Measurements from ENCODE around the gene TMPRSS4.
"Not testable (repeated sequence)": the region's sequence is repeated elsewhere in the genome, so short reads cannot be mapped to it uniquely, and the experiment has no call there.

Gene TMPRSS4

GRCh38 chr11:118056806-118057205 lies 20.1 kb upstream of the TMPRSS4 start:
- no peak for DNase-seq (ENCODE audit: low spot score)

DNA sequence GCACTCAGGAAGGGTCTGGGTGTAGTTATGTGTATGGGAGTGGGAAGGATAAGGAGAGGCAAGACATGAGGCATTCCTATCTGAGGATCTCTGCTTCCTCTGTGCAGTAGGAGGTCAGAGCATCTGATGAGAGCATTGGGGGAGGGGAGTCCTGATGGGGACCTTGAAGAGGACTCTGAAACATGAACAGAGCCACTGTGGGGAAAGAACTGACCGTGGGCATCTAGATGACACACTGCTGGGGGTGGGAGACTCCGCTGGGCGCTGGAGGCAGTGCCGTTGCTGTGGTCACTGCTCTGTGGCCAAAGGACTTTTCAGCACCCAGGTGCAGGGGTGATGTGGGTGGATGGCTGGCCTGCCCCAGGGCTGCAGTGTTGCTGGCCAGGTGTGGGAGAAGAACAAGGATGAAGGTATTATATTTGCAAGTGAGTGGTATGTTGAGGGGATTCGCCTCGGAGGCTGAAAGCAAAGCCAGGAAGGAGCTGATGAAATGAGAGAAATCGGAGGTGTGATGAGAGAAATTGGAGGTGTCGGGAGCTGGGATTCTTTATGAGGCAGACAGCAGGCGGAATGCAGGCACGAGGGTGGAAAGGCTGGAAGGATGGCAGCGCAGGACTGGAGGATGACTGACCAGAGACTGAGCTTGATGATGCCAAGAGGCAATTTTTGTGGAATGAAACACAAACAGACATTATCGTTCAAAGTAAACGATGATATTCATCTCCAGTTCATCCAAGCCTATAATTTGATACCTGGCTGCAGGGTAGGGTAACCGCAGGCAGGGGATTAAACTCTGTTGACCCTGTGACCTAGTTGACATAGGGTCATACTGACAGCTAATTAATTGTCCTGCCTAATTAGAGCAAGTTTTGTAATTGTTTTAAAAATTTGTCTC lies 19.4 kb upstream of the TMPRSS4 start:
- no peak for DNase-seq (ENCODE audit: low spot score)

GRCh38 chr11:118058311-118059245 lies 18.3 kb upstream of the TMPRSS4 start:
- DNase-seq (ENCODE audit: low spot score): no peak

DNA sequence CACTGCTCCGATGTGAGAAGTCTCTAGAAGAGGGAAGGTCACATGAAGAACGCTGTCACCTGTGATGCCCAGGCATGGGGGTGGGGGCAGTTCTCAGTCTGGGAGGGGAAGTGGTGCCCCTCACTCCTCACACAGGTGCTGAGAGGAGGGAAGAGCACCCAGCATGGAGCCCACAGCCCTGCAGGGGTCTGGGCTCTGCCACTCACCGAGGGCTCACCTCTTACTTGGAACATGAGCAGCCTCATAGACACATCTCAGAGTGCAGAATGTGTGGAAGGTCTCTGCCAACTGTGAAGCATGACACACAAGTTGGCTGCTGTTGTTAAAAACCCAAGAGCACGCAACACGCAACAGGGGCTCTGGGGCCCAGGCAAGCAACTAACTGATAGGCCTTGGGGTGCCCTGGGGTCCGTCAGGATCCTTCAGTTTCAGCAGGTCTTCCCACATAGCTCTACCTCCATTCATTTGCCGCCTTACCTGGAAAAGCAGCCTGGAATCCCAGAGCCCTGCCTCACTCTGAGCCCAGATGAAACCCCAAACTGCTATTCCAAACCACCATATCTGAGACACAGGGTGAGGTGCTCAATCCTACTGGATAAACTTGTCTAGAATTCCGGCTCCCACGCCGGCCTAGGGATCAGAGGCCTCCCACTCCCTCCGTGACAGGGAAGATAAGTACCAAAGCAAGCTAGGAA lies 17.5 kb upstream of the TMPRSS4 start:
- DNase-seq (ENCODE audit: low spot score): no peak

GRCh38 chr11:118060081-118060661 lies 16.7 kb upstream of the TMPRSS4 start:
- no peak for DNase-seq (ENCODE audit: low spot score)

- DNase-seq (ENCODE audit: low spot score): no peak
Measured at GRCh38 chr11:118060869-118061268, 16.0 kb upstream of the TMPRSS4 start.

GRCh38 chr11:118061586-118062125 lies 15.2 kb upstream of the TMPRSS4 start:
- no peak for DNase-seq (ENCODE audit: low spot score)

DNA sequence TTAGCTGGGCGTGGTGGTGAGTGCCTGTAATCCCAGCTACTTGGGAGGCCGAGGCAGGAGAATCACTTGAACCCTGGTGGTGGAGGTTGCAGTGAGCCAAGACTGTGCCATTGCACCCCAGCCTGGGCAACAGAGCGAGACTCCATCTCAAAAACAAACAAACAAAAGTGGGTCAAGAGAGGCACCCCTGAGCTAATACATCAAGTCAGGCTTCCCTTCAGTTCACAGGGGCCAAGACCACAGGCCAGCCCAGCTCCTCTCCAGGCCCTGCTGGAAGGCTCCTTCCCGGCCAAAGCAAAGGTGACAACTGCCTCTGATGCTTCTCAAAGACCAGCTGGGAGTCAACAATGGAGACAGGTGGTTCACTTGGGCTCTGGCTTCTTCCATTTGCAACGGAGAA lies 14.7 kb upstream of the TMPRSS4 start:
- not testable (repeated sequence) for DNase-seq (ENCODE audit: low spot score)

DNA sequence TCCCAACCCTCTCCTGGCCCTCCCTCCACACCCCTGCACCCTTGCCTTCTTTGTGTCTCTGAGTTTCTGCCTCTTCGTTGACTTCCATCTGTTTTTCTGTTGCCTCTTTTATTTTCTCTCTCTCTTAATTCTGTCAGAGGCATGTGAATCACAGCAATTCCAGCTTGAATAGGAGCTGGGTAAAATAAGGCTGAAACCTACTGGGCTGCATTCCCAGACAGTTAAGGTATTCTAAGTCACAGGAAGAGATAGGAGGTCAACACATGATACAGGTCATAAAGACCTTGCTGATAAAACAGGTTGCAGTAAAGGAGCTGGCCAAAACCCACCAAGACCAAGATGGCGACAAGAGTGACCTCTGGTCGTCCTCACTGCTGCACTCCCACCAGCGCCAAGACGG lies 14.2 kb upstream of the TMPRSS4 start:
- DNase-seq (ENCODE audit: low spot score): not testable (repeated sequence)

DNA sequence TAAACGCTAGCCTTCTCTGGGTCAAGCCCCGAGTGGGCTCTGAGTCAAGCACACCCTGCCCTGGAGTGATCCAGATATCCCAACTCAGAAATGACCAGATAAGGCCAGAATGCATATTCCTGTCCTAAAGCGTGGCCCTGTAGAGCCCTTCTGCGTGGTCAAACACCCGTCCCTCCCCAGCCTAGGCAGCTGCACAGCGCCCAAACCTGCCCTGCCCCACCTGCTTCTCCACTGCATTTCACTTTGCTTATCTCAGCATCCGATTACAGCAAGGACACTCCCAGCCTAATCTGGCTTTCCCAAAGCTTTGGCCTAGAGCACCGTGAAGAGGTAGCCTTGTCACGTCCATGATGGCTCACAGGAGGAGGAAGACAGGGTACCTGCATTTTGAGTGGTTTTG lies 11.9 kb upstream of the TMPRSS4 start:
- no peak for DNase-seq (ENCODE audit: low spot score)

DNA sequence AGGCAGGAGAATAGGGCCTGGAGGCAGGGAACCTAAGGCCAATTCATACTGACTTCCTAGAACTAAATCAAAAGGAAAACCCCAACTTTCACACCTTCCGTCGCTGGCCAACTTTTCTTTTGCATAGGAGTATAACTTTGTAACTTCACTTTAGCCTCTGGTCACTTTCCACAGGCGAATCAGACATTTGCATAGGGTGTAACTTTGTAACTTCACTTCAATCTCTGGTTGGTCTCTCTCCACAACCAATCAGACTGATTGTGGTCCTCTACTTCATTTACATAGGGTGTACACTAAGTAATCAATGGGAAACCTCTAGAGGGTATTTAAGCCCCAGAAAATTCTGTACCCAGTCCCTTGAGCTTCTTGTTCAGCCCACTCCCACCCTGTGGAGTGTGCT lies 11.5 kb upstream of the TMPRSS4 start:
- DNase-seq (ENCODE audit: low spot score): no peak

- DNase-seq (ENCODE audit: low spot score): no peak
Measured at GRCh38 chr11:118067006-118067405, 9.9 kb upstream of the TMPRSS4 start.

- no peak for DNase-seq (ENCODE audit: low spot score)
Measured at GRCh38 chr11:118068206-118068944, 8.5 kb upstream of the TMPRSS4 start.

GRCh38 chr11:118068945-118069612 lies 7.8 kb upstream of the TMPRSS4 start:
- DNase-seq (ENCODE audit: low spot score): no peak

- no peak for DNase-seq (ENCODE audit: low spot score)
Measured at GRCh38 chr11:118071416-118072030, 5.4 kb upstream of the TMPRSS4 start.

GRCh38 chr11:118073554-118073953 lies 3.3 kb upstream of the TMPRSS4 start:
- no peak for DNase-seq (ENCODE audit: low spot score)

DNA sequence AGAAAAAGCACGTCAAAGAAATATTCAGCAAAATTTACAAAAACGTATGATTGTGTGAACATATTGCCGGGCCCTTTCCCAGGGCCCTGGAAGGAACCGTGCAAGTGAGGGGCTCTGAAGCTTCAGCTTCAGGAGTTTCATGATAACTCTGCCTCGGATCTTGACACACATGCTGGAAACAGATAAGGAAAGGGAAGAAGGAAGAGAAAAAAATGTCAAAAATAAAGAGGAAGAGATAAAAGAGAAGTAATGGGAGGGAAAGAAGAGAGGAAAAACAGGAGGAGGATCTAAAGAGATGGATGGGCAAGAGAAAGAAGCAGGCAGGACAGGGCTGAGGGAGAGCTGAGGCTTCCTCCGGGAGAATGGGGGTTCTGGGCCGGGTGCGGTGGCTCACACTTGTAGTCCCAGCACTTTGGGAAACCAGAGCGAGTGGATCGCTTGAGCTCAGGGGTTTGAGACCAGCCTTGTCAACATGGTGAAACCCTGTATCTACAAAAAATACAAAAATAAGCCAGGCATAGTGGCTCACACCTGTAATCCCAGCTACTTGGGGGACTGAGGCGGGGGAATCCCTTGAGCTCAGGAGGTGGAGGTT lies 2.7 kb upstream of the TMPRSS4 start:
- no peak for DNase-seq (ENCODE audit: low spot score)

DNA sequence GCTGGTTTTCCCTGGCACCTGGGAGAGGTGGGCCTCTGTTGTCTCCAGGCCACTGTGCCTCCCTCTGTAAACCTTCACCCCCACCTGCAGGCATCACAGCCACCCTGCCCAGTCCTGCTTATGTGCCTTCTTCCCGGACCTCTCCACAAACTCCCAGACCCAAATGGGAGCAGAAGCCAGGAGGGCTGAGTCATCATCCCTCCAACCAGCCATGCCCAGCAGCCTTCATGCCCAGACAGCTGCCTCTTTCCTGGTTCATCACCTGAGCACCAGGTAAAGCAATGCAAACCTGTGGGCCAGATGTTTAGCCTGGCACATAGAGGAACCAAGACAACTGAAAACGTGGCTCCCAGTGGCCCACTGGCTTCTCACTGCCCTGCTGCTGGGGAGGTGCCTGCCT lies 2.1 kb upstream of the TMPRSS4 start:
- DNase-seq (ENCODE audit: low spot score): no peak

- no peak for DNase-seq (ENCODE audit: low spot score)
Measured at GRCh38 chr11:118078911-118079411, 2.1 kb downstream of the TMPRSS4 start.

All from activated CD4-positive, alpha-beta T cell treated with anti-CD3 and anti-CD28 coated beads, Interleukin-2, Interleukin-4, amounts not matched to agents 100 ng/mL and 50 ng/mL, durations not matched to agents 16 hours and 8 hours (primary cell).